B cell (primary cell): ENCODE measurements around the gene PARVA. TPM values are rescaled to one million over a fixed set of nuclear protein-coding genes. Genes with fewer than 3 reads are reported as not detected.

Experiments
- ATAC-seq: fragments of 200-7000 bp; cut with Tn5 transposase; one replicate; pipeline ENCODE4 v1.10.0; 2021; ENCODE audit warnings: low read depth, mild to moderate bottlenecking, moderate number of reproducible peaks, moderate library complexity
- CTCF ChIA-PET: fragments of 350-600 bp; sonication (Branson Sonifier 250); formaldehyde crosslinking; loops from one replicate; lab custom pipeline; 2021; ENCODE audit warnings: antibody characterized with exemption, inconsistent platforms; lab: Charles Lee
- POLR2A ChIA-PET: fragments of 350-600 bp; sonication (Branson Sonifier 250); formaldehyde crosslinking; loops from one replicate; lab custom pipeline; 2021; ENCODE audit warnings: antibody characterized with exemption; lab: Charles Lee
- DNase-seq: peaks from one replicate; pipeline ENCODE4 v3.0.0; 2013
- H2AFZ ChIP-seq: 2 replicates; pipeline ENCODE4 v1.6.1; 2012; ENCODE audit warnings: mild to moderate bottlenecking, low read depth, low read length; ENCODE audit not compliant: insufficient read depth, poor library complexity, severe bottlenecking
- H3K27ac ChIP-seq, 2 donors: 1 replicate in 1 of 2; 2 replicates in 1 of 2; pipeline ENCODE4 v1.5.1; 2012 to 2013; ENCODE audit warnings: low read length in 2 of 2, mild to moderate bottlenecking in 2 of 2, moderate library complexity in 1 of 2
- H3K27me3 ChIP-seq, 4 experiments: fragments of 200-600 bp in 1 of 4; sonication (generic) in 1 of 4; replicated peaks in 1 of 4; 1 replicate in 2 of 4; 2 replicates in 2 of 4; pipeline versions ENCODE4 v1.6.1 to v1.7.0; 2013 to 2016; ENCODE audit warnings: low read length in 3 of 4, mild to moderate bottlenecking in 2 of 4, mixed read lengths in 1 of 4, moderate library complexity in 1 of 4; ENCODE audit not compliant: insufficient read depth in 4 of 4, control insufficient read depth in 3 of 4; ENCODE audit errors: control extremely low read depth in 1 of 4
- H3K36me3 ChIP-seq, 2 experiments: replicated peaks in 1 of 2; 1 replicate in 1 of 2; 2 replicates in 1 of 2; pipeline versions ENCODE4 v1.6.1 to v1.7.1; 2013; ENCODE audit warnings: low read length in 1 of 2; ENCODE audit not compliant: insufficient read depth in 2 of 2, control insufficient read depth in 1 of 2; ENCODE audit errors: control extremely low read depth in 1 of 2, extremely low read depth in 1 of 2
- H3K4me1 ChIP-seq, 2 donors: fragments of 200-600 bp in 1 of 2; sonication (generic) in 1 of 2; 1 replicate in 1 of 2; 2 replicates in 1 of 2; pipeline versions ENCODE4 v1.5.1 to v1.6.1; 2013 to 2017; ENCODE audit warnings: low read length in 2 of 2; ENCODE audit not compliant: control insufficient read depth in 2 of 2, insufficient read depth in 2 of 2
- H3K4me2 ChIP-seq: replicated peaks from 2 replicates; pipeline ENCODE3; 2012; ENCODE audit warnings: mild to moderate bottlenecking, low read depth, low read length; ENCODE audit not compliant: poor library complexity, severe bottlenecking
- H3K4me3 ChIP-seq, 5 experiments: fragments of 200-600 bp in 1 of 5; sonication (generic) in 1 of 5; 1 replicate in 3 of 5; 2 replicates in 2 of 5; pipeline versions ENCODE4 v1.5.1 to v1.7.0; 2011 to 2016; ENCODE audit warnings: low read length in 4 of 5, mild to moderate bottlenecking in 4 of 5, low read depth in 2 of 5, control low read depth in 1 of 5, moderate library complexity in 1 of 5; ENCODE audit not compliant: insufficient read depth in 1 of 5; ENCODE audit errors: control extremely low read depth in 1 of 5, extremely low read depth in 1 of 5
- H3K79me2 ChIP-seq: fragments of 200-600 bp; sonication (generic); one replicate; pipeline ENCODE4 v1.6.0; 2016; ENCODE audit warnings: low read length; ENCODE audit not compliant: control insufficient read depth, insufficient read depth
- H3K9ac ChIP-seq: fragments of 200-600 bp; sonication (generic); 2 replicates; pipeline ENCODE4 v1.6.1; 2017; ENCODE audit warnings: mild to moderate bottlenecking, low read length, moderate library complexity
- H3K9me3 ChIP-seq, 3 donors: one replicate each; pipeline versions ENCODE4 v1.6.1 to v1.7.1; 2013; ENCODE audit warnings: low read length in 2 of 3; ENCODE audit not compliant: control insufficient read depth in 2 of 3, insufficient read depth in 1 of 3; ENCODE audit errors: control extremely low read depth in 1 of 3
- H4K20me1 ChIP-seq: 2 replicates; pipeline ENCODE4 v1.6.0; 2012; ENCODE audit warnings: mild to moderate bottlenecking, low read length; ENCODE audit not compliant: insufficient read depth, control insufficient read depth, poor library complexity, severe bottlenecking
- H3K27ac Mint-ChIP-seq: one replicate; pipeline ENCODE4 v1.8.0; 2021; ENCODE audit warnings: mixed read lengths
- H3K27me3 Mint-ChIP-seq: one replicate; pipeline ENCODE4 v1.8.0; 2021; ENCODE audit warnings: mixed read lengths
- H3K4me1 Mint-ChIP-seq: one replicate; pipeline ENCODE4 v1.8.0; 2021; ENCODE audit warnings: mixed read lengths
- H3K4me3 Mint-ChIP-seq: one replicate; pipeline ENCODE4 v1.8.0; 2021; ENCODE audit warnings: mixed read lengths
- H3K9me3 Mint-ChIP-seq: one replicate; pipeline ENCODE4 v1.8.0; 2022; ENCODE audit warnings: mixed read lengths; ENCODE audit not compliant: insufficient read depth
- EZH2 ChIP-seq: IDR thresholded peaks from 2 replicates; pipeline ENCODE4 v1.6.1; 2012; ENCODE audit warnings: borderline replicate concordance, low read depth, mild to moderate bottlenecking, moderate library complexity, low read length; ENCODE audit not compliant: insufficient read depth, poor library complexity, severe bottlenecking
- WGBS: methylation state at CpG from one replicate; pipeline ENCODE4 v1.1.5; 2013; ENCODE audit warnings: missing lambda C conversion rate; ENCODE audit not compliant: insufficient coverage; 5-methylcytosine and 5-hydroxymethylcytosine counted together
- intact Hi-C: fragments of 100-400 bp; cut with micrococcal nuclease; formaldehyde crosslinking; loops from one replicate; pipeline ENCODE4 v1.10.0; 2022
- polyA plus RNA-seq: library from polyadenylated mRNA; depleted of rRNA; stranded (reverse); fragments of >200 nt; gene quantifications from 2 replicates; pipeline ENCODE4 v1.2.3, GENCODE V29; 2012
- total RNA-seq, 2 donors: library from RNA; stranded (reverse); fragments of 120-200 nt in 1 of 2; gene quantifications; 1 replicate in 1 of 2; 2 replicates in 1 of 2; pipeline versions ENCODE4 v1.2.3 to v1.2.4, GENCODE V29; 2013 to 2022
- TF ChIP-seq, protein P1 (sequence below): fragments of 200-600 bp; IDR thresholded peaks from one replicate; pipeline ENCODE4 v1.8.0; 2022; ENCODE audit warnings: antibody characterized with exemption, mild to moderate bottlenecking

Gene PARVA
- total and polyA plus RNA-seq, 2 donors (not counting 1 experiment from before 2014, with no cell fraction given), result not detected

DNA sequence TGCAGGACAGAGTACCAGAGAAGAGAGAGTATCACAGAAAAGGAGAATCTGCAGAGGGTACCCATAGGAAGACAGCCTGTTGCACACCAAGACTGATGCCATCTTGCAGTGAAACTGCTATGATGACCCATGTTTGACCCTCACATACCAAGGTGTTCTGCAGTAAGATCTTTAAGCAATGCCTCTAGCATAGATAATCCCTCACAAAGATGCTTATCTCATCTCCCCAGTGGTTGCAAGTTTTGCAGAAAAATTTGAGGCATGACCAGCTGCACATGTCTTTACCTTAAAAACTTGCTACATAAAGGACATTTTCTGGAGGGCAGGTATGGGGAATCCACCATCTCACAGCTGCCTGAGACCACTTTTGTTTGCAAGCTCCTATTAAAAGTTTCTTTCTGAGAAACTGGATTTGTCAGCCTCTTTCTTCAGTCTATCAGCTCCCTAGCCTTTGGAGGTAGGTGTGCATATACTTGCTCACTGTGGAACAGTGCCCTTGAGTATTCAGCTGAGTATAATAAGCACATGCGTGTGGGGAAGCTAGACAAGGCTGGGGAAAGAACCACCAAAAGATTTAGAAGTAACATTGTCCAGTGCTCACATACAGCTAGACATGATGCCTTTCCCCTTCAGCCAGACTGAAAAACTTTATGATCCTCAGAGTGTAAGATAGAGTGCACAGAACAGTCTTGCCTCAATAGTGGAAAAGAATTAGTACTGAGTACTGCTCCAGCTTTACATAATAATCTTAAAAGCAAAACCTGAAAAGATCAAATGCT, 196.5 kb downstream of the PARVA start:
- H3K27me3 ChIP-seq, result no peaks in the 10 kb centered on the region
- ATAC-seq (no peak), DNase-seq (no peak)
- no peak overlapping the region for H3K27ac ChIP-seq
- no peaks in the 10 kb centered on the region for H3K9me3 ChIP-seq
- Mint-ChIP-seq H3K27me3 (peaks cover 6% of the 10 kb centered on the region), H3K4me3 (no peak overlapping the region), H3K9me3 (no peaks in the 10 kb centered on the region), H3K4me1 (no peaks in the 10 kb centered on the region), H3K27ac (no peak overlapping the region)
- H3K36me3 ChIP-seq, result no peaks in the 10 kb centered on the region
- no peak overlapping the region for H3K4me2 ChIP-seq
- no peak overlapping the region for H3K9ac ChIP-seq
- WGBS, result no CpG with 5 or more reads among the region's 1 CpG
- CTCF ChIA-PET, result no interaction called here
- intact Hi-C loops, result no loop called here
- POLR2A ChIA-PET, result no interaction called here
- TF ChIP-seq, protein P1, sequence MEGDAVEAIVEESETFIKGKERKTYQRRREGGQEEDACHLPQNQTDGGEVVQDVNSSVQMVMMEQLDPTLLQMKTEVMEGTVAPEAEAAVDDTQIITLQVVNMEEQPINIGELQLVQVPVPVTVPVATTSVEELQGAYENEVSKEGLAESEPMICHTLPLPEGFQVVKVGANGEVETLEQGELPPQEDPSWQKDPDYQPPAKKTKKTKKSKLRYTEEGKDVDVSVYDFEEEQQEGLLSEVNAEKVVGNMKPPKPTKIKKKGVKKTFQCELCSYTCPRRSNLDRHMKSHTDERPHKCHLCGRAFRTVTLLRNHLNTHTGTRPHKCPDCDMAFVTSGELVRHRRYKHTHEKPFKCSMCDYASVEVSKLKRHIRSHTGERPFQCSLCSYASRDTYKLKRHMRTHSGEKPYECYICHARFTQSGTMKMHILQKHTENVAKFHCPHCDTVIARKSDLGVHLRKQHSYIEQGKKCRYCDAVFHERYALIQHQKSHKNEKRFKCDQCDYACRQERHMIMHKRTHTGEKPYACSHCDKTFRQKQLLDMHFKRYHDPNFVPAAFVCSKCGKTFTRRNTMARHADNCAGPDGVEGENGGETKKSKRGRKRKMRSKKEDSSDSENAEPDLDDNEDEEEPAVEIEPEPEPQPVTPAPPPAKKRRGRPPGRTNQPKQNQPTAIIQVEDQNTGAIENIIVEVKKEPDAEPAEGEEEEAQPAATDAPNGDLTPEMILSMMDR, result no peak
- no peak for TF ChIP-seq EZH2
- no peak overlapping the region for H3K4me3 ChIP-seq
- H3K4me1 ChIP-seq, result no peaks in the 10 kb centered on the region
- H2AFZ ChIP-seq, result no peak overlapping the region
- no peaks in the 10 kb centered on the region for H4K20me1 ChIP-seq
- H3K79me2 ChIP-seq, result no peaks in the 10 kb centered on the region
